ENCODE measurements around the gene PKP3. TPM values are rescaled to one million over a fixed set of nuclear protein-coding genes. Genes with fewer than 3 reads are reported as not detected.
A peak's percentile ranks its signal among the peaks of the same experiment; 100 is the strongest.
"Not testable (repeated sequence)": the region's sequence is repeated elsewhere in the genome, so short reads cannot be mapped to it uniquely, and the experiment has no call there.

PKP3 gene
- total RNA-seq, 1 experiment from 2014 or later: 7.9 TPM

DNA sequence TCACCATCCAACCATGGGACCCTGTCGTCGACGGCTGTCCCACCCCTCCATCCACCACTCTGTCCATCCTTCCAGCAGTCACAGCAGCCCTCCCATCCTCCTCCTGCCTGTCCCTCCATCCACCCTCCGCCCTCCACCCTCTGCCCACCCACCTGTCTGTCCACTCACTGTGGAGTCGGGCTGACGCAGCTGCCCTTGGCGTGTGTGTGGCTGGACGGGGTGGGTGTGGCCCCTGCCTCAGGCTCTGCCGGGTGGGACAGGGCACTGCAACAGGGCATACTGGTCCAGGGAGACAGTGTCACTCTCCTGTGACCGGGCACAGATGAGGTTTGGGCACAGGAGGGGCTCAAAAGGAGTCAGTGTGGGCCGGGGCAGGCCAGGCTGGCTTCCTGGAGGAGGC is 1.9 kb downstream of the PKP3 start:
- no peak for DNase-seq (ENCODE audit: low read depth)

DNA sequence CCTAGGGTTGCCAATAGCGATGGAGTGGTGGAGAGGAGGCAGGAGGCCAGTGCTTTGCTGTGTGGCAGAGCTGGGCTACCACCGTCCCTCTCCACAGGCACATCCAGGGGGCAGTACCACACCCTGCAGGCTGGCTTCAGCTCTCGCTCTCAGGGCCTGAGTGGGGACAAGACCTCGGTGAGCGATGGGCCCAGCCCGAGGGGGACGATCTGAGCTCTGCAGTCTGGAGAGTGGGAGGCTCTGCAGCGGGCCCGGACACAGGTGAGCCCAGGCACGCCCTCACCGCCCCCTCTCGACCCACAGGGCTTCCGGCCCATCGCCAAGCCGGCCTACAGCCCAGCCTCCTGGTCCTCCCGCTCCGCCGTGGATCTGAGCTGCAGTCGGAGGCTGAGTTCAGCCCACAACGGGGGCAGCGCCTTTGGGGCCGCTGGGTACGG is 2.5 kb downstream of the PKP3 start:
- DNase-seq (ENCODE audit: low read depth): peak; percentile 79

DNA sequence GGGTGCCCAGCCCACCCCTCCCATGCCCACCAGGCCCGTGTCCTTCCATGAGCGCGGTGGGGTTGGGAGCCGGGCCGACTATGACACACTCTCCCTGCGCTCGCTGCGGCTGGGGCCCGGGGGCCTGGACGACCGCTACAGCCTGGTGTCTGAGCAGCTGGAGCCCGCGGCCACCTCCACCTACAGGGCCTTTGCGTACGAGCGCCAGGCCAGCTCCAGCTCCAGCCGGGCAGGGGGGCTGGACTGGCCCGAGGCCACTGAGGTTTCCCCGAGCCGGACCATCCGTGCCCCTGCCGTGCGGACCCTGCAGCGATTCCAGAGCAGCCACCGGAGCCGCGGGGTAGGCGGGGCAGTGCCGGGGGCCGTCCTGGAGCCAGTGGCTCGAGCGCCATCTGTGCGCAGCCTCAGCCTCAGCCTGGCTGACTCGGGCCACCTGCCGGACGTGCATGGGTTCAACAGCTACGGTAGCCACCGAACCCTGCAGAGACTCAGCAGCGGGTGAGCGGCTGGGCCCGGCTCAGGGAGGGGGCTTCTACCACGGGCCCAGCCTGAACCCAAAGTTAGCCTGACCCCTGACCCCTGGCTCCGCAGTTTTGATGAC is 3.0 kb downstream of the PKP3 start:
- peak; percentile 79 for DNase-seq (ENCODE audit: low read depth)

DNA sequence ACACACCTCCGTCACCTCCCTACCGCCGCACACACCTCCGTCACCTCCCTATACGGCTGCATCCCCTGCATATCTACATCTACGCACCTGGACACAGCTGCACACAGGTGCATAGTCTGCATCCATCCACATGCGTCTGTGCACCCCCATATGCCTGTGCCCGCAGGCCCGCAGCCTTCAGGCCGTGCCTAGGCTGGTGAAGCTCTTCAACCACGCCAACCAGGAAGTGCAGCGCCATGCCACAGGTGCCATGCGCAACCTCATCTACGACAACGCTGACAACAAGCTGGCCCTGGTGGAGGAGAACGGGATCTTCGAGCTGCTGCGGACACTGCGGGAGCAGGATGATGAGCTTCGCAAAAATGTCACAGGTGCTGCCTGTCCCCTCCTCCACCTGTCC is 4.8 kb downstream of the PKP3 start:
- DNase-seq (ENCODE audit: low read depth): peak; percentile 36

DNA sequence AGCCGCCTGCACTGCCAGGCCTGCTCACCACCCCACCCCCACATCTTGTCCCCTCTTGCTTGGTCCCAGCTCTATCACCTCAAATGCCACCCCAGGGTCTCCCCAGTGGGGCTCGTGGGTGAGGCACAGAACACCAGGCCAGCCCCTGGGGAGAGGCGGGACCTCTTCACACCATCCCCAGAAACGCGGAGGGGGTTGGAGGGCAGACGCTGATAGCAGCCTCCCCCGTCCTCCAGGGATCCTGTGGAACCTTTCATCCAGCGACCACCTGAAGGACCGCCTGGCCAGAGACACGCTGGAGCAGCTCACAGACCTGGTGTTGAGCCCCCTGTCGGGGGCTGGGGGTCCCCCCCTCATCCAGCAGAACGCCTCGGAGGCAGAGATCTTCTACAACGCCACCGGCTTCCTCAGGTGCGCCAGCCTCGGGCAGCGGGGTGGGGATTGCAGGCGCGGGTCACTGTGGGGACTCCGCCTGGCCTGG is 5.8 kb downstream of the PKP3 start:
- no peak for DNase-seq (ENCODE audit: low read depth)

DNA sequence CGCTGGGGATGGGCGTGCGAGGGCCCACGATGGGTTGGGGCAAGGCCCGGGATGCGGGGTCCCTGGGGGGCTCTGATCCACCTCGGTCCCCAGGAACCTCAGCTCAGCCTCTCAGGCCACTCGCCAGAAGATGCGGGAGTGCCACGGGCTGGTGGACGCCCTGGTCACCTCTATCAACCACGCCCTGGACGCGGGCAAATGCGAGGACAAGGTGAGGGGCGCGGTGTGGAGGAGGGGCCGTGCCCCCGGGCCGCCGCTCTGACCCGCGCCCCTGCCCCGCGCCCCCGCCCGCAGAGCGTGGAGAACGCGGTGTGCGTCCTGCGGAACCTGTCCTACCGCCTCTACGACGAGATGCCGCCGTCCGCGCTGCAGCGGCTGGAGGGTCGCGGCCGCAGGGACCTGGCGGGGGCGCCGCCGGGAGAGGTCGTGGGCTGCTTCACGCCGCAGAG is 6.3 kb downstream of the PKP3 start:
- no peak for DNase-seq (ENCODE audit: low read depth)

DNA sequence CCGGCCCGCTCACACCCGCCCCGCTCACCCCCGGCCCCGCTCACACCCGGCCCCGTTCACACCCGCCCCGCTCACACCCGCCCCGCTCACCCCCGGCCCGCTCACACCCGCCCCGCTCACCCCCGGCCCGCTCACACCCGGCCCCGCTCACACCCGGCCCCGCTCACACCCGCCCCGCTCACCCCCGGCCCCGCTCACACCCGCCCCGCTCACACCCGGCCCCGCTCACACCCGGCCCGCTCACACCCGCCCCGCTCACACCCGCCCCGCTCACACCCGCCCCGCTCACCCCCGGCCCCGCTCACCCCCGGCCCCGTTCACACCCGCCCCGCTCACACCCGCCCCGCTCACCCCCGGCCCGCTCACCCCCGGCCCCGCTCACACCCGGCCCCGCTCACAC is 7.2 kb downstream of the PKP3 start:
- not testable (repeated sequence) for DNase-seq (ENCODE audit: low read depth)

DNA sequence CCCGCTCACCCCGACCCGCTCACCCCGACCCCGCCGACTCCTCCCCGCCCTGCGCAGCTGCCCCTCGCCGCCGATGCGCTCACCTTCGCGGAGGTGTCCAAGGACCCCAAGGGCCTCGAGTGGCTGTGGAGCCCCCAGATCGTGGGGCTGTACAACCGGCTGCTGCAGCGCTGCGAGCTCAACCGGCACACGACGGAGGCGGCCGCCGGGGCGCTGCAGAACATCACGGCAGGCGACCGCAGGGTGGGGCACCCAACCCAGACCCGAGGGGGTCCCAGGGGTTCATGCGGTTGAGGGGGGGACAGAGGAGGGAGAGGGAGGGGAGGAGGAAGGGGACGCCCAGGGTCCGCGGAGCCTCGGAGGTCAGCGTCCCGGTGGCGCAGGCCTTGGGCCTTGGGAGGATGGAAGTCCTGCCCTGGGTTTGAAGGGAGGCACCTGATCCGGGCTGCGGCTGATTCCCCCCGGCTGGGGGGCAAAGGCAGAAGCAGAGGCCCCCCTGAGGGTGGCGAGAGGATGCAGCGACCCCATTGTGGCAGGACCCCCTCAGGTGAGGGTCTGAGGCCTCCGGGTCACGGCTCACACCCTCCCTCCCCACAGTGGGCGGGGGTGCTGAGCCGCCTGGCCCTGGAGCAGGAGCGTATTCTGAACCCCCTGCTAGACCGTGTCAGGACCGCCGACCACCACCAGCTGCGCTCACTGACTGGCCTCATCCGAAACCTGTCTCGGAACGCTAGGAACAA is 9.2 kb downstream of the PKP3 start:
- no peak for DNase-seq (ENCODE audit: low read depth)

DNA sequence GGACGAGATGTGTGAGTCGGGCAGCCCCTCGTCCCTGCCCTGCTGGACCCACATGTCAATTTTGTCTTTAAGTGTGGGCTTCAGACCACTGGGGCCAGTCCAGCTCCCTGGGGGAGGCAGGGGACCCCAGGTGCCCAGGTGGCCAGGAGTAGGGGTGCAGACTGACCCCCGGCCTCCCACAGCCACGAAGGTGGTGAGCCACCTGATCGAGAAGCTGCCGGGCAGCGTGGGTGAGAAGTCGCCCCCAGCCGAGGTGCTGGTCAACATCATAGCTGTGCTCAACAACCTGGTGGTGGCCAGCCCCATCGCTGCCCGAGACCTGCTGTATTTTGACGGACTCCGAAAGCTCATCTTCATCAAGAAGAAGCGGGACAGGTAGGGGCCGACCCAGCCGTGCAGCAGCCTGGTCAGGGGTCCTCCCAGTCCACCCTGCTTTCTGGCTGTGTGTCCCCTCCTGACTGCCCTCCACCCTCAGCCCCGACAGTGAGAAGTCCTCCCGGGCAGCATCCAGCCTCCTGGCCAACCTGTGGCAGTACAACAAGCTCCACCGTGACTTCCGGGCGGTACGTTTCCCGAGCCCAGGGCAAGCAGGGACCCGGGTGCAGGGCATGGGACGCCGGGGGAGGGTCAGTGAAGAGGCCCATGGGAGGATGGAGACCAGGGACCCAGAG is 9.9 kb downstream of the PKP3 start:
- DNase-seq (ENCODE audit: low read depth): no peak

DNA sequence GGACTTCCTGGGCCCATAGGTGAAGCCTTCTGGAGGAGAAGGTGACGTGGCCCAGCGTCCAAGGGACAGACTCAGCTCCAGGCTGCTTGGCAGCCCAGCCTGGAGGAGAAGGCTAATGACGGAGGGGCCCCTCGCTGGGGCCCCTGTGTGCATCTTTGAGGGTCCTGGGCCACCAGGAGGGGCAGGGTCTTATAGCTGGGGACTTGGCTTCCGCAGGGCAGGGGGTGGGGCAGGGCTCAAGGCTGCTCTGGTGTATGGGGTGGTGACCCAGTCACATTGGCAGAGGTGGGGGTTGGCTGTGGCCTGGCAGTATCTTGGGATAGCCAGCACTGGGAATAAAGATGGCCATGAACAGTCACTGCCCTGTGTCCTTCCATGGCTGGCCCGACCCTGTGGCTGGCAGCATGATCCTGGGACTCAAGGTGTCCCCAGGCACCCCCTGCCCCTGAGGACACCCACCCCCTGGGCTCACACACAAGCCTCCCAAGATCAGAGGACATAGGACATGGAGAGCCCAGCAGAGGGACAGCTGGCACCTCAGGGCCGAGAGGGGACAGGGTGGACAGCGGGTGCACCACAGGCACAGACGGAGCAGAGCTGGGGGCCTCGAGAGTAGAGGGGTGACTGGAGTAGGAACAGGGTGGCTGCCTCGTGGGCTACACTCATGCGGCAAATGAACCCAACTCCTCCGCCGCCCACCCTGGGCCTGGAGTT is 10.7 kb downstream of the PKP3 start:
- no peak for DNase-seq (ENCODE audit: low read depth)

DNA sequence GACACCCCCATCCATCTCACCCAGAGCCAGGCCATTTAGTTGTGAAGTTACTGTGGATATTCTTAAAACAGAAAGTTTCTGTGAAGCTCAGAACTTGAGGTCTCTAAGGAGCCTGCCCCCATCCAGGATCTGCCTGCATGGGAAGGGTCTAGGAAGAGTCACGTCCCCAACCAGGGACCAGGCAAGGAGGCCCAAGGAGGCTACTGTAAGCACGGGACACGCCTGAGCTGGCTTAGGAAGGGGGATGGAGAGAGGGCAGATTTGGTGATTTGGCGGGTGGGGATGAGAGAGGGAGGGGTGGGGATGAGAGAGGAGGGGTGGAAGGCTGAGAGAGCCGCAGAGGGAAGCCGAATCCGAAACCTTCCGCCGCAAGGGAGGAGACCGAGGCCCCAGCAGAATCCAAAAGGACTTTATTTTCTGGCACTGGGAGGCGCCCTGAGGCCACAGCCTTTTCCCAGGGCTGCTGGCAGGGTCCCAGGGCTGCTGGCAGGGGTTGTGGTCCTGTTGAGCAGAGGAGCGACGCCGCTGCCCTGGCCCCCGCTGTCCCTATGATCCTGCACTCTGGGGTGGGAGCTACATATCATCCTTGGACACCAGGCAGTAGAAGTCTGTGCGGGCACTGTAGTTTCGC is 11.4 kb downstream of the PKP3 start:
- DNase-seq (ENCODE audit: low read depth): no peak

DNA sequence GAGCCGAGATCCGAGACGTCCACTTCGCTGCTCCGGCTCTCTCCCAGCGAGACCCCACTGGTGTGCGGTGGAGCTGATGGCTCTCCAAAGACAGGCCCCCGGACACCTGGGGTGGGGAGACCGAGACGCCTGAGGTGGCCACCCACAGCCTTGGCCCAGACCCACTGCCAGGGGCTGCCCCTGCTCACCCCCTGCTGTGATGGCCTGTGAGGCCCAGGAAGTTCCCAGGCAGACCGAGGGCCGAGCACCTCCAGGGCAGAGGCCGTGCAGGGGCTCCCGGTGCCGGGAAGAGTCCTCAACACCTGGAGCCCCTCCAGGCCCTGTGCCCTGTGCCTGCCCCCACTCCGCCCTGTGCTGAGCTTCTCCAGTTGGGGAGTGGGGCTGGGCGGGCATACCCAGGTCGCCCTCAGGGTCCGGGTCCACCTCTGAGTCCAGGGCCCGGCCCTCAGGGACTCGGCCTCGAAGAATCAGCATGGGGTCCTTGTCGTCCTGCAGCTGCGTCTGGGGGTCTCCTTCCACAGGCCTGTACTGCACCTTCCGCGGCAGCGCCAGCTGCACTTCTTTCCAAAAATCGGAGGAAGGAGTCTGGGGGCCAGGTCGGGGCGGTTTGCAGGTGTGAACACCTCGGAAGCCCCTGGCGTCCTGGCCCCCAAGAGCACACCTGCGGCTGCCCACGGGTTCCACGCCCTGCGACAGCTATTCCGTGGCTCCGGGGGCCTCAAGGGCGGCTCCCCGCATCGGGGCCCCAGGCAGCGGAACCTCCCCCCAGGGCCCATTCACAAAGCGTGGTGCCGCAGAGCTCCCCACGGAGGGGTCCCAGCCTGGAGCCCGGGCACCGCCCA is 12.2 kb downstream of the PKP3 start:
- no peak for DNase-seq (ENCODE audit: low read depth)

DNA sequence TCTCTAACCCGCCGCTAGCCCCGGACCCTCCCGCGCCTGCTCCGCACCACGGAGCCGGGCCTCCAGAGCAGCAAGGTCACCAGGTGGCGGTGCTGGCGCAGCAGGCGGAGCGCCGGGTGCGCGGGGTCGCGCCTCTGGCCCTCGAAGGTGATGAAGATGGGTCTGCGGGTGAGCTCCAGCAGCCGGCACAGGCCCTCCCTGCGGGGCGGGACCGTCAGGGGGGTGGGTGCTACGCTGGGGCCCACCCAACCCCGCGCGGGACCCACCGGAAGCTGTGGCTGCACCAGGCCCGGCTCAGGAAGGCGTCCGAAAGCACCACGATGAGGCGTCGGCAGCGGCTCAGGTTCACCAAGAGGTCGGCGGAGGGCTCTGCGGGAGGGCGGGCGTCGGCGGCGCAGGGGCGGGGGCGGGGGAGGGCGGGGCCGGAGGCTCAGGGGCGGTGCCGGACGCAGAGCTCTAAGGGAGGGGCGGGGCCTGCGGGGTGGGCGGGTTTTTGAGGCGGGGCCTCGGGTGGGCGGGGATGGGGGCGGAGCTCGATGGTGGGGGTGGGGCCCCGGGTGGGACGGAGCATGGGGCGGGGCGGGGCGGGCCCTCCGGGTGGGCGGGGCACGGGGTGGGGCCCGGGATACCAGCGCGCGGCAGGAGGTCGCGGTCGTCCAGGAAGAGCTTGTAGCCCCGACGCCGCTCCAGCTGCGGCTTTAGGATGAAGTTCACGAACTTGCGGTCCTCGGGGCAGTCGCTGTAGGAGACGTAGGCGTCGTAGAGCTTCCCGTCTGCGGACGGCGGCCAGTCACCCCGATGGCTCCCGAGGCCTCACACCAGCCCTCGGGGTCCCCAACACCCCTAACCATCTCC is 13.0 kb downstream of the PKP3 start:
- DNase-seq (ENCODE audit: low read depth): no peak

DNA sequence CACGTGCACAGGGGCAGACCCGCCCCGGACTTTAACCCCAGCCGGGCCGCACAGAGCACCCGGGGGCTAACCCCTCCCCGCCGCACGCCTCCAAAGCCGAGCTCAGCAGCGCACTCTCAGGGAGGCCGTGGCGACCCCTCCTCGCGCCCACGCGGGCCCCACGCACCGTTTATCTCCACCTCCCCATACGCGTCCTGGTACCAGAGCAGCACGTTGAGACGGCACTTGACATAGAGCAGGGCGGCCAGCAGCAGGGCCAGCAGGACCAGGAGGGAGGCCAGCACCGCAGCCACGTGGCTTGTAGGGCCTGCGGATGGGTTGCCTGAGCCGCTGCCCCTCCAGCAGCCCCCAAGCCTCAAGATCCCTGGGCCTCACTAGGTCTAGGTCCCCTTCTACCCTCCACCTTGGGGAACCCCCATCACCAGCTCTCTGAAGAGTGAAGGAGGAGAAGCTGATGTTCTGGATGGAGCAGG is 13.7 kb downstream of the PKP3 start:
- DNase-seq (ENCODE audit: low read depth): no peak

DNA sequence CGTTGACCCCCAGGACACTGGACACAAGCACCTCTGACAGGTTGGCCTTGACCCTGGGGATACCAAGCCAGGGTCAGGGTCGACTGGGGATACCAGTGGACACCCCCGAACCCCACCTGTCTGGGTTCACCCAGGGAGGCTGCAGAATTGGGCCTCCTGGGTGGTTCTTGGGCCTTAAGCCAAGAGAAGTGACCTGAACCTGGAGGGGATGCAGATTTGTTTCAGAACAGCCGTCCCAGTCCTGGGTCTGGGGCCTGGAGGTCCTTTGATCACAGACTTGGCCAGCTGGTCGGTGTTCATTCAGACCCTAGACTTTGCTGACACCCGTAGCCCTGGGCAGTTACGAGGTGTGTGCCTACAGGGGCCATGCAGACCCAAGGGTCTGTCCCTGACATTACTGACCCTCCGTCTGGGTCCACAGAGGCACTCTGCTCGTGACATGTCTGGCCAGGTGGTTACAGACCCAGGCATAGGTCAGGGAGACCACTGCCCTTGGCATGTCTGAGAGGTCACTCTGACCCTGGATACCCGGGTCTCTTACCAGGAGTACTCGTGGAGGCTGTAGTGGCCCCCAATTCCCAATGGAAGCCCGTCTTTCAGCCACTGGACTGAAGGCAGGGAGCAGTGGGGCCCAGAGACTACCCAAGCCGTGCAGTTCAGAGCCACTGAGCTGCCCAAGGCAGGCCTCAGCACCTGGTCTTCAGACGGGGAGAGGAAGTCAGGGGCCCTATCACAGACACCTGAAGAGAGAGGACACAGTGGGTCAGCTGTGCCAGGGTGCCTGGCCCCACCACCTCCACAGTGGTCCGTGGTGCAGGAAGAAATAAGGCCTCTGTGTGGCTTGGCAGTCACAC is 14.4 kb downstream of the PKP3 start:
- DNase-seq (ENCODE audit: low read depth): no peak

DNA sequence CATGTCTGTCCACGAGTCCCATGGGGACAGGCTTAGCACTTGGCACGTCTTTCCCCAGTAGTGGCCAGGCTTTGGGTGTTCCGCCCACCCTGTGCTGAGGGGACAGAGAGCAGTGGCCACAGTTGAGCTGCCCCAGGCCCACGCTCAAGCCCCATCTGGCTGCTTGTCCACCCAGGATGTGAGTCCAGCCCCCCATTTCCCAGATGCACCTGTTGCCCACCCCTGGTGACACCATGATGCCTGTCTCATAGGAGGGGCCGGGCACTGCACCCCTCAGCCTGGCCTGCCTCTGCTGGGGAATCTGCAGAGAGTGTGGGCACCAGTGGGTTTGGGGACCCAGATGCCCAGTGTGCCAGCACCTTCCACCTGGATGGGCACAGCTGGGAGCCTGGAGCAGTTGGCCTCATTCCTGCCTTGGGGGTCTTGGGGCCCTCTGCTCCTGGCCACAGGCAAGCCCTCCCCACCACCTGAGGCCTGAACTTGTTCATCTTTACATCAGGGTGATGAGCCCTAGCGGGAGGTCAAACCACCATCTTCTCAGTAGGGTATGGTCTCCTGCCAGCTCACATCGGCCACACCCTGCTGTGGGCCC is 15.1 kb downstream of the PKP3 start:
- DNase-seq (ENCODE audit: low read depth): no peak

DNA sequence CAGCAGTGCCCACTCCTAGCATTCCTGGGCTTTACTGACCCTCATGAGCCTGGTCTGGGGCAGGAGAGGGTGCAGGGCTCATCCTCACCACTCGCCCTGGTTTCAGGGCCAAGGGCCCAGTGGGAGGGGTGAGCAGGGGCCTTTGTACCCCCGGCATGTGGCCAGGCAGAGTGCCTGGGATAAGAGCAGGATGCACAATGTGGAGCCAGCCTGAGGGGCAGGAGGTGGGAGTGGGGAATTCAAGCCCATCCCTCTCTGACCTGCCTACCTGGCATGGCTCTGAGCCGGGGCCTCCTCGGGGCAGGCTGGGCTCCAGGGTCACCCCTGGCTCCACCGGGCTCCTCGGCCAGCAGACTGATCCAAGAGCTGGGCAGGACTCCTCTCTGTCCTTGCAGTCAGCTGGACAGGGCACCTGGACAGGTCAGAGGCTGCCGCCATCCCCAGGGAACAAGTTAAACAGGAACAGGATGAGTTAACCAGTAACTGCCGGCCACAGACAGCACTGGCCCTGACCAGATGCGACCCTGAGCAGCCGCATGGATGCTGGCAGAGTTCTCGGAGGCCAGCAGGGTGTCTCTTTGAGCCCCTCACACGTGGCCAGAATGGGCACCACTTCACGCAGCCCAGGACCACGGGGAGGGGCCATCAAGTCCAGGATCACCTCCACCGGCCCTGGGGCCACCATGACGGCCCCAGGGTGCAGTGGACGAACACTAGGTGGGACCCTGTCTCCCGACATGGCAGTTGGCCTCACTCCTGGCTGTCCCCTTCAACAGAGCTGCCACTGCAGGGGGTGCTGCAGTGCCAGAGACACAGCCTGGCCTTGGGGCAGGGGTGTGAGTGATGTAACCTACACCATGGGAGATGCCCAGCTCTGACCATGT is 15.8 kb downstream of the PKP3 start:
- no peak for DNase-seq (ENCODE audit: low read depth)
